Kidney epithelial cell (primary cell): ENCODE data around the gene ZBTB42. TPM values are rescaled to one million over a fixed set of nuclear protein-coding genes. Genes with fewer than 3 reads are reported as not detected.
A peak's percentile ranks its signal among the peaks of the same experiment; 100 is the strongest.

Source experiments
- DNase-seq: peaks from one replicate; pipeline ENCODE4 v3.0.0-alpha.2; 2010; ENCODE audit warnings: low read depth
- H3K27me3 ChIP-seq: 2 replicates; pipeline ENCODE4 v1.6.0; 2011; ENCODE audit warnings: low read length; ENCODE audit not compliant: control insufficient read depth, insufficient read depth
- H3K36me3 ChIP-seq: 2 replicates; pipeline ENCODE4 v1.5.1; 2011; ENCODE audit warnings: low read length; ENCODE audit not compliant: control insufficient read depth, insufficient read depth
- H3K4me3 ChIP-seq: 2 replicates; pipeline ENCODE4 v1.5.1; 2011; ENCODE audit warnings: low read depth, mild to moderate bottlenecking, control low read depth, low read length
- total RNA-seq: library from RNA; depleted of rRNA; stranded (reverse); fragments of >200 nt; gene quantifications from 2 replicates; pipeline ENCODE4 v1.2.3, GENCODE V29; 2015
- TF ChIP-seq, protein P1 (sequence below): IDR thresholded peaks from 2 replicates; pipeline ENCODE4 v1.5.1; 2011; ENCODE audit warnings: mild to moderate bottlenecking, moderate library complexity, low read length, control low read depth, inconsistent platforms; ENCODE audit not compliant: insufficient read depth, poor library complexity, severe bottlenecking

Gene ZBTB42
- total RNA-seq, 1 donor from 2014 or later, result 8.4 TPM

DNA sequence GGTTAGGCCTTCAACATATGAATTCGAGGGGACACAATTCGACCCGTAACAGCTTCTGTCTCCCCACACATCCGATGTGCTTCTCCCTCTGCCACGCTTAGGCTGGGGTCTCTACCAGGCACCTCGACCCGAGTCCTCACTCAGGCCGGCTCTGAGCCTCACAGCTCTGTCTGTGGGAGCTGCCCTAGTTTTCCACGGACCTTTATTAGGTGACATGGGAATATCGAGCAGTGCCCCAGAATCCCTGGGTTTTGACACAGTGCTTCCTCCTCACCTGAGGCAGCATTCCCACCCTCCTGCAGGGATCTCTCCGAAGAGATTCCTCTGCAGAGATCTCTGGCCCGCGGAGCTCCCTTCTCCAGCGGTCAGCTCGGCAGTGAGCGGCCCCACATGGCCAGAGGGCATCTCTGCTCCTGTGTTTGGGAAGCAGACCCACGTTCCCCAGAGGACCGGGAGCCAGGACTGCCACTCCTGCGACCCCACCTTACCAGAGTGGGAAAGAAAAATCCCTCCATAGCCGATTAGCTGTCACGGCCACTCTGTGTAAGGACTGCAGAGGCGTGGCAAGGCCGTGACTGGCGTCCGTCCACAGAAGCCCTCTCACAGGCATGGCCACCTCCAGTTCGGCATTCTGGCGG lies 21.2 kb downstream of the ZBTB42 start:
- no peak overlapping the region for H3K4me3 ChIP-seq
- TF ChIP-seq, protein P1, sequence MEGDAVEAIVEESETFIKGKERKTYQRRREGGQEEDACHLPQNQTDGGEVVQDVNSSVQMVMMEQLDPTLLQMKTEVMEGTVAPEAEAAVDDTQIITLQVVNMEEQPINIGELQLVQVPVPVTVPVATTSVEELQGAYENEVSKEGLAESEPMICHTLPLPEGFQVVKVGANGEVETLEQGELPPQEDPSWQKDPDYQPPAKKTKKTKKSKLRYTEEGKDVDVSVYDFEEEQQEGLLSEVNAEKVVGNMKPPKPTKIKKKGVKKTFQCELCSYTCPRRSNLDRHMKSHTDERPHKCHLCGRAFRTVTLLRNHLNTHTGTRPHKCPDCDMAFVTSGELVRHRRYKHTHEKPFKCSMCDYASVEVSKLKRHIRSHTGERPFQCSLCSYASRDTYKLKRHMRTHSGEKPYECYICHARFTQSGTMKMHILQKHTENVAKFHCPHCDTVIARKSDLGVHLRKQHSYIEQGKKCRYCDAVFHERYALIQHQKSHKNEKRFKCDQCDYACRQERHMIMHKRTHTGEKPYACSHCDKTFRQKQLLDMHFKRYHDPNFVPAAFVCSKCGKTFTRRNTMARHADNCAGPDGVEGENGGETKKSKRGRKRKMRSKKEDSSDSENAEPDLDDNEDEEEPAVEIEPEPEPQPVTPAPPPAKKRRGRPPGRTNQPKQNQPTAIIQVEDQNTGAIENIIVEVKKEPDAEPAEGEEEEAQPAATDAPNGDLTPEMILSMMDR, result no peak
- no peak for DNase-seq
- H3K36me3 ChIP-seq, result no peaks in the 10 kb centered on the region
- H3K27me3 ChIP-seq, result no peaks in the 10 kb centered on the region

DNA sequence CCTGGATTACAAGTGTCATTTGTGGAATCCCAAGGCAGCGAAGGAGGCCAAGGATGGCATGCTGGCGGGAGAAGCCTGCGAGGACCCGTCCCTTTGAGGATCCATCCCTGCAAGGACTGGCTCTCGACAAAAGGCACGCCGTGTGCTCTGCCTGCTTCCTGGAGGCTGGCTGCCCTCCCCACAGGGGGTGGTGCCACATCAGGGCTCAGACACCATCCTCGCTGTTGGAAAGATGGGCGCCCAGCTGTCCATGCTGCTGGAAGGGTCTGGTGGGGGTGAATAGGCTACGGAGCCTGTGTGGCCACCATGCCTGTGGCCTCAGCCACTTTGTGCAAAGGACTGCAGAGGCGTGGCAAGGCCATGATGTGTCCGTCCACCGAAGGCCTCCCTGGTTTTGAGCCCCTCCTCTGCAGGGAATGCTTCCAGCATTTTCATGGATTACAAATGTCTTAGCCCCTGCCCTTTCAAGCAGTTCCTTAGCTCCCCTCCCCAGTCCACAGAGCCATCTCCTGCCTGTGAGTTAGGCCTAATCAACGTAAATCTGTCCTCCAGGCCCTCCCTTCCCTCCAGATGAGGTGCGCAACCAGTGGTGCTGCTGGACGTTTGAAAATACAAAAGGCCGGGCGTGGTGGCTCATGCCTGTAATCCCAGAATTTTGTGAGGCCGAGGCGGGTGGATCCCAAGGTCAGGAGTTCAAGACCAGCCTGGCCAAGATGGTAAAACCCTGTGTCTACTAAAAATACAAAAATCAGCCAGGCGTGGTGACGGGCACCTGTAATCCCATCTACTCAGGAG lies 22.1 kb downstream of the ZBTB42 start:
- DNase-seq, result no peak

DNA sequence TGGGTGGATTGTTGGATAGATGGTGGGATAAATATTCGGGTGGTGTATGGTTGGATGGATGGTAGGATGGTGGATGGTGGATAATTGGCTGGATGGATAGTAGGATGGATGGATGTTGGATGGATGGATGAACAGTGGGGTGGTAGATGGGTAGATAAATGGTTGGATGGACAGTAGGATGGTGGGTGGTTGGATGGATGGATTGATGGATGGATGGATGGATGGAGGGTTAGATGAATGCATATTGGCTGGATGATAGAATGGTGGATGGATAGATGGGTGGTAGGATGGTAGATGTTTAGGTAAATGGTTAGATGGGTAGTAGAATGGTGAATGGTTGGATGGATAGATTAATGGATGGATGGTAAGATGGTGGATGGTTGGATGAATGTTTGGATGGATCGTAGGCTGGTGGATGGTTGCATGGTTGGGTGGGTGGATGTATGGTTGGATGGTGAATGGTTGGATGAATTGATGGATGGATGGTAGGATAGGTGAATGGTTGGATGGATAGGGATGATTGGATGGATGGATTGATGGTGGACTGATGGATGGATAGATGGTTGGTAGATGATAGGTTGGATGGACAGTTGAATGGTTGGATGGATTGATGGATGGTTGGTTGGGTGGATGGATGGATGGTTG lies 23.6 kb downstream of the ZBTB42 start:
- TF ChIP-seq, protein P1, result no peak
- H3K4me3 ChIP-seq, result no peak overlapping the region
- H3K27me3 ChIP-seq, result no peaks in the 10 kb centered on the region
- H3K36me3 ChIP-seq, result no peaks in the 10 kb centered on the region
- DNase-seq, result no peak

More for the DNA sequence above, 22.1 kb downstream of the ZBTB42 start:
- H3K4me3 ChIP-seq, result no peak overlapping the region
- TF ChIP-seq, protein P1, result no peak
- H3K36me3 ChIP-seq, result no peaks in the 10 kb centered on the region
- H3K27me3 ChIP-seq, result no peaks in the 10 kb centered on the region

DNA sequence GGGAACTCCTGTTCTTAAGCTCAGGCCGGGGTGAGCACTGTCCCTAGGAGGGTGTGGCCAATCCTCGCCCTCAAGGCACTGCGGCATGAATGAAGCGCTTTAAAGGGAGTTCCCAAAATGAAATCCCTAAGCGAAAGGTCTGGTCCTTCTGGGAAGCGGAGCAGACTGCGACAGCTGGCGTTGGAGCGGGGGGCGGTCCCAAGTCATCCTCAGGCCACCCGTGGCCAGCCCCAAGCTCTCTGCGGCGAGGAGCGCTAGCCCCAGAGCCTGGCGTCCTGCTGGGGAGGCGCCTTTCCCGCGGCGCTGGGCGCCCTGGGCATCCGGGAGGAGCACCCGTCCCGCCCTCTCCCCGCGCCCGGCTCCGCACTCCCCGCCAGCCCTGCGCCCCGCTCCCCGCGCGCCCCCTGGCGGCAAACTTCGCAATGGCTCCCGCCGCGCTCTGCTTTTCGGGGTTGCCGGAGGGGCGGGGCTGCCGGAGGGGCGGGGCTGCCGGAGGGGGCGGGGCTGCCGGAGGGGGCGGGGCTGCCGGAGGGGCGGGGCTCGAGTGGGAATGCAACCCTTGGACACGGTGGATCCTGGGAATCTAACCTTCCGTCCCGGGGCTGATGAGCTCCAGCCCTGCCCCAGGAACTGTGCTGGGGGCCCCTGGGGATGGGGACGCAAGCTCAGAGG lies 25.4 kb downstream of the ZBTB42 start:
- Histone ChIP-seq H3K36me3 (no peaks in the 10 kb centered on the region), H3K27me3 (no peaks in the 10 kb centered on the region), H3K4me3 (peak overlapping the region; percentile 48)
- TF ChIP-seq, protein P1, result peak; percentile 27
- DNase-seq, result no peak

DNA sequence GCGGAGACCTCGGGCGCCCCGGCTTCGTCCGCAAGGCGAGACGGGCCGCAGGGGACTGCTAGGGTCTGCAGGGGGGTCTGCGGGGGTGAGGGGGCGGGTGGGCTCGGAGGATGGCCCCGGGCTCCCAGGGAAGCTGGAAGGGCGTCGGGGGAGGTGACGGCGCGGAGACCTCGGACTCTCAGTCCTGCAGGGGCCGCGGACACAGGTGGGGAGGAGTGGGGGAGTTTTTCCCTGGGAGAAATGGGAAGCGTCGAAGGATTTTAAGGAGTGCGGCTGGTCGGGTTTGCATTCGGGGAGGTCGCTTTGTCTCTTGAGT lies 25.9 kb downstream of the ZBTB42 start:
- Histone ChIP-seq H3K27me3 (no peaks in the 10 kb centered on the region), H3K36me3 (no peaks in the 10 kb centered on the region), H3K4me3 (peak overlapping the region; percentile 36)
- DNase-seq, result no peak
- TF ChIP-seq, protein P1, result no peak
